K562 (cell line): ENCODE data around the gene HDAC1. TPM values are rescaled to one million over a fixed set of nuclear protein-coding genes. Genes with fewer than 3 reads are reported as not detected.

Experiments
- ATF4 ChIP-seq: fragments of 450-650 bp; formaldehyde crosslinking; IDR thresholded peaks from 2 replicates; pipeline ENCODE4 v1.4.0; 2022; ENCODE audit warnings: mild to moderate bottlenecking, moderate library complexity
- CCAR2 ChIP-seq: fragments of 200-400 bp; formaldehyde crosslinking; IDR thresholded peaks from 2 replicates; pipeline ENCODE4 v1.6.1; 2017; ENCODE audit warnings: mild to moderate bottlenecking, low read depth, low read length
- CREB3L1 ChIP-seq: fragments of 450-650 bp; IDR thresholded peaks from 2 replicates; pipeline ENCODE4 v1.6.1; 2014; ENCODE audit warnings: low read depth, mild to moderate bottlenecking, moderate library complexity, borderline replicate concordance
- DIDO1 ChIP-seq: fragments of 450-650 bp; IDR thresholded peaks from 2 replicates; pipeline ENCODE4 v1.6.1; 2016; ENCODE audit warnings: low read depth, missing biosample characterization, missing genetic modification characterization
- DLX4 ChIP-seq: fragments of 250-450 bp; sonication (Bioruptor Pico); IDR thresholded peaks from 2 replicates; pipeline ENCODE4 v1.6.1; 2021; ENCODE audit warnings: mild to moderate bottlenecking
- DMBX1 ChIP-seq: fragments of 250-450 bp; sonication (Bioruptor Pico); IDR thresholded peaks from 2 replicates; pipeline ENCODE4 v1.8.0; 2022; ENCODE audit warnings: inconsistent platforms, mild to moderate bottlenecking, moderate library complexity, borderline replicate concordance
- ETV5 ChIP-seq: sonication (generic); formaldehyde crosslinking; IDR thresholded peaks from 2 replicates; pipeline ENCODE4 v1.4.0; 2020; ENCODE audit warnings: low read depth, mild to moderate bottlenecking, missing genetic modification reagents
- GABPB2 ChIP-seq: fragments of 250-450 bp; sonication (Bioruptor Pico); conservative IDR thresholded peaks from 2 replicates; pipeline ENCODE4 v1.5.1; 2021; ENCODE audit warnings: mild to moderate bottlenecking
- GATAD2B ChIP-seq: fragments of 450-650 bp; IDR thresholded peaks from 2 replicates; pipeline ENCODE4 v1.6.1; 2017; ENCODE audit warnings: mild to moderate bottlenecking, borderline replicate concordance
- HNRNPK ChIP-seq: fragments of 200-400 bp; formaldehyde crosslinking; IDR thresholded peaks from one replicate; pipeline ENCODE4 v1.6.1; 2018; ENCODE audit warnings: mild to moderate bottlenecking, low read depth, low read length; ENCODE audit not compliant: poor library complexity, severe bottlenecking
- HNRNPL ChIP-seq: fragments of 200-400 bp; formaldehyde crosslinking; IDR thresholded peaks from 2 replicates; pipeline ENCODE4 v1.6.1; 2017; ENCODE audit warnings: low read depth, mild to moderate bottlenecking, low read length
- NCOA1 ChIP-seq: fragments of 450-650 bp; IDR thresholded peaks from 2 replicates; pipeline ENCODE4 v1.6.1; 2016; ENCODE audit warnings: low read depth
- PCBP1 ChIP-seq: fragments of 200-400 bp; formaldehyde crosslinking; IDR thresholded peaks from 2 replicates; pipeline ENCODE4 v1.6.1; 2018; ENCODE audit warnings: mild to moderate bottlenecking, low read depth, low read length; ENCODE audit not compliant: poor library complexity, severe bottlenecking
- RFX5 ChIP-seq: IDR thresholded peaks from 2 replicates; pipeline ENCODE4 v1.6.1; 2011; ENCODE audit warnings: low read depth, mild to moderate bottlenecking, improper control_type of control experiment, low read length
- SFPQ ChIP-seq: fragments of 200-400 bp; formaldehyde crosslinking; IDR thresholded peaks from 2 replicates; pipeline ENCODE4 v1.6.1; 2017; ENCODE audit warnings: mild to moderate bottlenecking, low read depth, low read length, moderate library complexity
- SREBF2 ChIP-seq: sonication (generic); formaldehyde crosslinking; IDR thresholded peaks from 2 replicates; pipeline ENCODE4 v1.4.0; 2020; ENCODE audit warnings: mild to moderate bottlenecking, missing genetic modification reagents
- TEAD1 ChIP-seq, 2 experiments: fragments of 450-650 bp in 1 of 2; sonication (generic) in 1 of 2; formaldehyde crosslinking; IDR thresholded peaks; 2 replicates each; pipeline versions ENCODE4 v1.4.0 to v1.8.0; 2020 to 2022; ENCODE audit warnings: mild to moderate bottlenecking in 2 of 2, missing genetic modification reagents in 1 of 2
- TRIM28 ChIP-seq: fragments of 450-650 bp; IDR thresholded peaks from 2 replicates; pipeline ENCODE4 v1.6.1; 2017
- ZNF324 ChIP-seq: fragments of 250-450 bp; sonication (Bioruptor Pico); IDR thresholded peaks from 2 replicates; pipeline ENCODE4 v1.4.0; 2020; ENCODE audit warnings: mild to moderate bottlenecking
- ZNF584 ChIP-seq: fragments of 200-800 bp; sonication (Bioruptor generic); IDR thresholded peaks from 2 replicates; pipeline ENCODE4 v1.6.1; 2016; ENCODE audit warnings: low read depth, mild to moderate bottlenecking, missing genetic modification characterization, missing compliant biosample characterization
- ZNF668 ChIP-seq: fragments of 250-450 bp; sonication (Bioruptor Pico); IDR thresholded peaks from 2 replicates; pipeline ENCODE4 v1.8.0; 2022; ENCODE audit warnings: mild to moderate bottlenecking, inconsistent platforms
- polyA plus RNA-seq, 8 experiments: library from polyadenylated mRNA; depleted of rRNA in 4 of 8; stranded (reverse) in 5 of 8; unstranded in 3 of 8; fragments of >200 nt; fragmentation: Nextera tagmentation in 2 of 8; fragmentation: Illumina TruSeq in 1 of 8; extraction: Ambion mirVana in 2 of 8; extraction: Trizol in 1 of 8; gene quantifications; 2 replicates each; pipeline versions ENCODE4 v1.2.1 to v1.2.3, GENCODE V29; 2011 to 2014; ENCODE audit warnings: inconsistent platforms in 1 of 8, missing spikeins in 1 of 8
- total RNA-seq, 7 experiments: library from RNA; depleted of rRNA in 6 of 7; stranded (reverse); fragments of >200 nt in 6 of 7; fragmentation: Illumina TruSeq in 2 of 7; extraction: Trizol in 2 of 7; gene quantifications; 2 replicates each; pipeline versions ENCODE4 v1.2.1 to v1.2.3, GENCODE V29; 2011 to 2021; ENCODE audit warnings: low replicate concordance in 1 of 7

HDAC1 gene
- total and polyA plus RNA-seq, 9 of the 15 experiments (the other 6 are each of a cell fraction or from before 2014, with no cell fraction given), result 169 to 384 (median 193) TPM

GRCh38 chr1:32350785-32351398, 59.0 kb downstream of the HDAC1 start (continued):
- TF ChIP-seq DLX4 (CRISPR knock-in tag) (no peak), SREBF2 (CRISPR knock-in tag) (0 out of 2 replicates have a peak, but pooled peaks have one; percentile 48), SFPQ (no peak), HNRNPL (no peak), ETV5 (CRISPR knock-in tag) (peak; percentile 24; the same call in 1 of the 2 replicates), PCBP1 (no peak), RFX5 (no peak), CREB3L1 (peak; percentile 53; the same call in 1 of the 2 replicates), TEAD1 (CRISPR knock-in tag; IDR thresholded peaks at IDR 0.05) (peak in 1 of 2 experiments; percentile 85; a peak in 2 of 4 replicates), DMBX1 (peak; percentile 96), TRIM28 (0 out of 2 replicates have a peak, but pooled peaks have one; percentile 34), DIDO1 (no peak; the same call in none of the 2 replicates), ZNF584 (peak; percentile 10; the same call in 1 of the 2 replicates), ATF4 (CRISPR knock-in tag) (0 out of 2 replicates have a peak, but pooled peaks have one; percentile 36), CCAR2 (no peak), NCOA1 (no peak; the same call in 1 of the 2 replicates), ZNF668 (CRISPR knock-in tag) (peak; percentile 84; the same call in 1 of the 2 replicates), HNRNPK (no peak), GATAD2B (no peak), GABPB2 (CRISPR knock-in tag) (no peak), ZNF324 (CRISPR knock-in tag) (no peak)
